Measurements from ENCODE around the gene EFCAB5.
"Not testable (repeated sequence)": the region's sequence is repeated elsewhere in the genome, so short reads cannot be mapped to it uniquely, and the experiment has no call there.

EFCAB5 gene

GRCh38 chr17:29930409-29931010, 10.9 kb upstream of the EFCAB5 start:
- peak; percentile 18 for DNase-seq (ENCODE audit: extremely low read depth, insufficient read length)
- Histone ChIP-seq H3K36me3 (ENCODE audit: control insufficient read depth, insufficient read depth, low read length) (no peaks in the 10 kb centered on the region), H3K27me3 (replicated peaks; ENCODE audit: control insufficient read depth, insufficient read depth, low read length) (no peaks in the 10 kb centered on the region), H3K4me3 (replicated peaks; ENCODE audit: low read depth, low read length) (peak overlapping the region; percentile 95)
- TF ChIP-seq CTCF (IDR thresholded peaks at IDR 0.05; ENCODE audit: insufficient read depth, low read length, poor library complexity, severe bottlenecking) = no peak

GRCh38 chr17:29931231-29931932, 10.1 kb upstream of the EFCAB5 start:
- peak; percentile 90 for TF ChIP-seq CTCF (IDR thresholded peaks at IDR 0.05; ENCODE audit: insufficient read depth, low read length, poor library complexity, severe bottlenecking)
- H3K4me3 ChIP-seq (replicated peaks; ENCODE audit: low read depth, low read length) = peak overlapping the region; percentile 95
- H3K27me3 ChIP-seq (replicated peaks; ENCODE audit: control insufficient read depth, insufficient read depth, low read length) = no peaks in the 10 kb centered on the region
- peak; percentile 79 for DNase-seq (ENCODE audit: extremely low read depth, insufficient read length)
- no peaks in the 10 kb centered on the region for H3K36me3 ChIP-seq (ENCODE audit: control insufficient read depth, insufficient read depth, low read length)

GRCh38 chr17:29933379-29933778, 8.1 kb upstream of the EFCAB5 start:
- DNase-seq (ENCODE audit: extremely low read depth, insufficient read length) = no peak
- Histone ChIP-seq H3K4me3 (replicated peaks; ENCODE audit: low read depth, low read length) (no peak overlapping the region), H3K36me3 (ENCODE audit: control insufficient read depth, insufficient read depth, low read length) (no peaks in the 10 kb centered on the region), H3K27me3 (replicated peaks; ENCODE audit: control insufficient read depth, insufficient read depth, low read length) (no peaks in the 10 kb centered on the region)
- no peak for TF ChIP-seq CTCF (IDR thresholded peaks at IDR 0.05; ENCODE audit: insufficient read depth, low read length, poor library complexity, severe bottlenecking)

GRCh38 chr17:29935909-29936308, 5.5 kb upstream of the EFCAB5 start:
- H3K36me3 ChIP-seq (ENCODE audit: control insufficient read depth, insufficient read depth, low read length); DNase-seq (ENCODE audit: extremely low read depth, insufficient read length); H3K4me3 ChIP-seq (replicated peaks; ENCODE audit: low read depth, low read length); H3K27me3 ChIP-seq (replicated peaks; ENCODE audit: control insufficient read depth, insufficient read depth, low read length): not testable (repeated sequence)

GRCh38 chr17:29936724-29937123, 4.7 kb upstream of the EFCAB5 start:
- Histone ChIP-seq H3K27me3 (replicated peaks; ENCODE audit: control insufficient read depth, insufficient read depth, low read length) (no peaks in the 10 kb centered on the region), H3K36me3 (ENCODE audit: control insufficient read depth, insufficient read depth, low read length) (no peaks in the 10 kb centered on the region), H3K4me3 (replicated peaks; ENCODE audit: low read depth, low read length) (no peak overlapping the region)
- no peak for DNase-seq (ENCODE audit: extremely low read depth, insufficient read length)
- TF ChIP-seq CTCF (IDR thresholded peaks at IDR 0.05; ENCODE audit: insufficient read depth, low read length, poor library complexity, severe bottlenecking) = no peak

GRCh38 chr17:29945281-29945680, 3.8 kb downstream of the EFCAB5 start:
- TF ChIP-seq CTCF (IDR thresholded peaks at IDR 0.05; ENCODE audit: insufficient read depth, low read length, poor library complexity, severe bottlenecking) = no peak

More at GRCh38 chr17:29945281-29945680, 3.8 kb downstream of the EFCAB5 start:
- H3K27me3 ChIP-seq (replicated peaks; ENCODE audit: control insufficient read depth, insufficient read depth, low read length) = no peaks in the 10 kb centered on the region
- H3K36me3 ChIP-seq (ENCODE audit: control insufficient read depth, insufficient read depth, low read length) = no peaks in the 10 kb centered on the region
- DNase-seq (ENCODE audit: extremely low read depth, insufficient read length) = no peak
- no peak overlapping the region for H3K4me3 ChIP-seq (replicated peaks; ENCODE audit: low read depth, low read length)
